K562 (cell line): ENCODE results near the gene TTLL11. TPM values are rescaled to one million over a fixed set of nuclear protein-coding genes. Genes with fewer than 3 reads are reported as not detected.
A peak's percentile ranks its signal among the peaks of the same experiment; 100 is the strongest.

Experiments used
- ATAC-seq: fragments of 200-7000 bp; cut with Tn5 transposase; 3 replicates; pipeline ENCODE4 v1.9.1; 2020; ENCODE audit warnings: moderate library complexity
- BruUV-seq: library from RNA; stranded (reverse); fragments of 400-500 nt; replicated peaks from 2 replicates; lab custom pipeline; 2021; lab: Mats Ljungman, UMichigan
- CTCF ChIA-PET: fragments of 300-600 bp; formaldehyde crosslinking; extraction: SDS; loops from one replicate; lab custom pipeline; 2021; ENCODE audit warnings: low intra/inter-chr PET ratio; lab: Yijun Ruan, JAX
- POLR2A ChIA-PET: fragments of 300-600, 350-650 bp; sonication (Branson Sonifier 250); formaldehyde crosslinking; extraction: SDS; loops from one replicate; lab custom pipeline; 2021; ENCODE audit warnings: antibody characterized with exemption, inconsistent platforms; lab: Yijun Ruan, JAX
- DNase-seq, 4 experiments: peaks; one replicate each; pipeline versions ENCODE4 v3.0.0 to v3.0.0-alpha.2; 2011 to 2018; ENCODE audit warnings: low spot score in 3 of 4, mixed read lengths in 3 of 4; ENCODE audit errors: extremely low read depth in 1 of 4
- FAIRE-seq: peaks from 2 replicates; lab custom pipeline; 2011; peaks lifted over from hg19 to GRCh38; lab: Jason Lieb, UNC
- H2AFZ ChIP-seq: 2 replicates; pipeline ENCODE4 v1.6.0; 2011; ENCODE audit warnings: low read depth, low read length, control low read depth, inconsistent platforms
- H3K27ac ChIP-seq: fragments of 200-600 bp; 3 replicates; pipeline ENCODE4 v1.8.0; 2011; ENCODE audit warnings: low read depth, mild to moderate bottlenecking, control low read depth, inconsistent platforms, low read length, moderate library complexity, mixed read lengths; ENCODE audit errors: extremely low read depth
- H3K27me3 ChIP-seq, 2 experiments: fragments of 300-600 bp in 1 of 2; 2 replicates in 1 of 2; 3 replicates in 1 of 2; pipeline versions ENCODE4 v1.6.0 to v1.8.0; 2011; ENCODE audit warnings: inconsistent platforms in 2 of 2, low read length in 2 of 2, mild to moderate bottlenecking in 1 of 2, mixed read lengths in 1 of 2, moderate library complexity in 1 of 2; ENCODE audit not compliant: control insufficient read depth in 2 of 2, insufficient read depth in 2 of 2
- H3K36me3 ChIP-seq: fragments of 300-600 bp; 3 replicates; pipeline ENCODE4 v1.8.0; 2011; ENCODE audit warnings: mild to moderate bottlenecking, low read length, inconsistent platforms; ENCODE audit not compliant: control insufficient read depth, insufficient read depth
- H3K4me1 ChIP-seq, 2 experiments: fragments of 200-600 bp in 1 of 2; replicated peaks in 1 of 2; 2 replicates in 1 of 2; 3 replicates in 1 of 2; pipeline versions ENCODE4 v1.5.1 to v1.8.0; 2011; ENCODE audit warnings: inconsistent platforms in 2 of 2, low read length in 2 of 2, mild to moderate bottlenecking in 1 of 2, mixed read lengths in 1 of 2, moderate library complexity in 1 of 2; ENCODE audit not compliant: control insufficient read depth in 2 of 2, insufficient read depth in 2 of 2
- H3K4me2 ChIP-seq: 2 replicates; pipeline ENCODE4 v1.6.1; 2011; ENCODE audit warnings: low read length, control low read depth, inconsistent platforms, mixed read lengths; ENCODE audit not compliant: insufficient read depth
- H3K4me3 ChIP-seq: fragments of 200-600 bp; sonication (generic), shearing (Covaris generic); 2 replicates; pipeline ENCODE4 v1.5.1; 2016; ENCODE audit warnings: control low read depth, inconsistent platforms
- H3K79me2 ChIP-seq: fragments of 200-600 bp; 3 replicates; pipeline ENCODE4 v1.8.0; 2011; ENCODE audit warnings: low read length, inconsistent platforms; ENCODE audit not compliant: control insufficient read depth, insufficient read depth
- H3K9ac ChIP-seq, 2 experiments: 2 replicates each; pipeline versions ENCODE4 v1.6.0 to v1.6.1; 2011; ENCODE audit warnings: low read depth in 2 of 2, low read length in 2 of 2, control low read depth in 1 of 2, inconsistent platforms in 1 of 2, mild to moderate bottlenecking in 1 of 2, mixed read lengths in 1 of 2; ENCODE audit not compliant: insufficient read depth in 1 of 2
- H3K9me1 ChIP-seq: one replicate; pipeline ENCODE4 v1.6.0; 2011; ENCODE audit warnings: inconsistent platforms, mild to moderate bottlenecking, low read length, moderate library complexity; ENCODE audit not compliant: control insufficient read depth, insufficient read depth
- H3K9me3 ChIP-seq: replicated peaks from 2 replicates; pipeline ENCODE4 v1.5.1; 2011; ENCODE audit warnings: low read depth, low read length, inconsistent platforms; ENCODE audit not compliant: control insufficient read depth, insufficient read depth
- H4K20me1 ChIP-seq: replicated peaks from 2 replicates; pipeline ENCODE4 v1.6.1; 2011; ENCODE audit warnings: low read length, inconsistent platforms, mixed read lengths; ENCODE audit not compliant: control insufficient read depth, insufficient read depth
- ADNP ChIP-seq: fragments of 200-800 bp; sonication (Bioruptor generic); IDR thresholded peaks from 2 replicates; pipeline ENCODE4 v1.6.1; 2016; ENCODE audit warnings: missing genetic modification characterization, missing compliant biosample characterization
- BCOR ChIP-seq: fragments of 450-650 bp; IDR thresholded peaks from 2 replicates; pipeline ENCODE4 v1.6.1; 2016
- CBX3 ChIP-seq, 2 experiments: IDR thresholded peaks; 1 replicate in 1 of 2; 2 replicates in 1 of 2; pipeline ENCODE4 v1.6.1; 2012; ENCODE audit warnings: inconsistent platforms in 2 of 2, low read length in 2 of 2, borderline replicate concordance in 1 of 2, control low read depth in 1 of 2
- FOXA1 ChIP-seq: fragments of 450-650 bp; IDR thresholded peaks from 2 replicates; pipeline ENCODE4 v1.6.1; 2016; ENCODE audit warnings: mild to moderate bottlenecking, borderline replicate concordance
- GATA2 ChIP-seq: sonication (generic); formaldehyde crosslinking; IDR thresholded peaks from 2 replicates; pipeline ENCODE4 v1.4.0; 2020; ENCODE audit warnings: mild to moderate bottlenecking, missing genetic modification reagents
- MIER1 ChIP-seq: fragments of 450-650 bp; IDR thresholded peaks from 2 replicates; pipeline ENCODE4 v1.6.1; 2016; ENCODE audit warnings: antibody characterized with exemption, mild to moderate bottlenecking, low read depth
- RBM25 ChIP-seq: fragments of 200-400 bp; formaldehyde crosslinking; IDR thresholded peaks from 2 replicates; pipeline ENCODE4 v1.6.1; 2018; ENCODE audit warnings: low read length, low read depth, moderate library complexity; ENCODE audit not compliant: severe bottlenecking
- TRIM28 ChIP-seq: fragments of 450-650 bp; IDR thresholded peaks from 2 replicates; pipeline ENCODE4 v1.6.1; 2017
- WGBS: fragments of 100-300 bp; shearing (Covaris generic); methylation state at CpG from one replicate; pipeline ENCODE4 v1.1.6; 2016; ENCODE audit warnings: low coverage, mixed read lengths; ENCODE audit not compliant: insufficient coverage; ENCODE audit errors: missing lambda C conversion rate; 5-methylcytosine and 5-hydroxymethylcytosine counted together
- in situ Hi-C: fragments of 300-500 bp; cut with MboI; formaldehyde crosslinking; loops from 4 replicates; pipeline ENCODE4 v1.15.0; 2018; ENCODE audit warnings: inconsistent platforms, mixed read lengths
- intact Hi-C: fragments of 100-400 bp; cut with micrococcal nuclease; formaldehyde crosslinking; loops from 2 replicates; pipeline ENCODE4 v1.14.2; 2022
- polyA plus RNA-seq, 8 experiments: library from polyadenylated mRNA; depleted of rRNA in 4 of 8; stranded (reverse) in 5 of 8; unstranded in 3 of 8; fragments of >200 nt; fragmentation: Nextera tagmentation in 2 of 8; fragmentation: Illumina TruSeq in 1 of 8; extraction: Ambion mirVana in 2 of 8; extraction: Trizol in 1 of 8; gene quantifications; 2 replicates each; pipeline versions ENCODE4 v1.2.1 to v1.2.3, GENCODE V29; 2011 to 2014; ENCODE audit warnings: inconsistent platforms in 1 of 8, missing spikeins in 1 of 8
- total RNA-seq, 7 experiments: library from RNA; depleted of rRNA in 6 of 7; stranded (reverse); fragments of >200 nt in 6 of 7; fragmentation: Illumina TruSeq in 2 of 7; extraction: Trizol in 2 of 7; gene quantifications; 2 replicates each; pipeline versions ENCODE4 v1.2.1 to v1.2.3, GENCODE V29; 2011 to 2021; ENCODE audit warnings: low replicate concordance in 1 of 7

The TTLL11 gene
- total and polyA plus RNA-seq, 9 of the 15 experiments (the other 6 are each of a cell fraction or from before 2014, with no cell fraction given) = 0.83 to 4.4 (median 2.7) TPM

GRCh38 chr9:122078557-122078956, 14.6 kb downstream of the TTLL11 start:
- no peak overlapping the region for H3K27ac ChIP-seq
- intact Hi-C loops (no loop called here), in situ Hi-C loops (no loop called here)
- no peak overlapping the region for H2AFZ ChIP-seq
- no peaks in the 10 kb centered on the region for H4K20me1 ChIP-seq
- H3K4me2 ChIP-seq = no peak overlapping the region
- CTCF ChIA-PET = no interaction called here
- FAIRE-seq (no peak), DNase-seq (no peak), ATAC-seq (no peak)
- BruUV-seq = no TSS peak
- no peaks in the 10 kb centered on the region for H3K9me1 ChIP-seq
- peak; percentile 51; the same call in 1 of the 2 replicates for TF ChIP-seq BCOR
- peak; percentile 94 for TF ChIP-seq RBM25
- no peak for TF ChIP-seq GATA2 (CRISPR knock-in tag)
- no peak for TF ChIP-seq MIER1
- peak; percentile 66 for TF ChIP-seq ADNP (tag)
- 100% methylated on average over 1 of the region's 1 CpG for WGBS
- H3K36me3 ChIP-seq = no peaks in the 10 kb centered on the region
- H3K79me2 ChIP-seq = no peaks in the 10 kb centered on the region
- no peak overlapping the region for H3K9ac ChIP-seq
- H3K4me3 ChIP-seq = no peak overlapping the region
- no peaks in the 10 kb centered on the region for H3K4me1 ChIP-seq
- no peaks in the 10 kb centered on the region for H3K9me3 ChIP-seq
- POLR2A ChIA-PET = interaction anchor here (1.6 kb wide), 1 partner anchor 11 kb away, joined by 3 read pairs; no protein-coding TSS in a partner anchor
- no peaks in the 10 kb centered on the region for H3K27me3 ChIP-seq

GRCh38 chr9:122076773-122077172, 16.3 kb downstream of the TTLL11 start:
- CTCF ChIA-PET = no interaction called here
- WGBS = 54% methylated on average over 3 of the region's 3 CpGs
- Histone ChIP-seq H3K79me2 (no peaks in the 10 kb centered on the region), H2AFZ (no peak overlapping the region), H4K20me1 (no peaks in the 10 kb centered on the region), H3K9ac (no peak overlapping the region), H3K4me1 (no peaks in the 10 kb centered on the region), H3K36me3 (no peaks in the 10 kb centered on the region), H3K9me3 (no peaks in the 10 kb centered on the region), H3K4me2 (no peak overlapping the region), H3K27me3 (no peaks in the 10 kb centered on the region), H3K27ac (no peak overlapping the region), H3K9me1 (no peaks in the 10 kb centered on the region), H3K4me3 (no peak overlapping the region)
- in situ Hi-C loops (no loop called here), intact Hi-C loops (no loop called here)
- POLR2A ChIA-PET = no interaction called here
- TF ChIP-seq TRIM28 = peak; percentile 66; the same call in 1 of the 2 replicates
- peak in 1 of 2 experiments; percentile 76; a peak in 1 of 3 replicates for TF ChIP-seq CBX3 (IDR thresholded peaks at IDR 0.05; ENCODE audit: borderline replicate concordance in 1 of 2, low read length in 2 of 2)
- TF ChIP-seq FOXA1 = no peak
- BruUV-seq = no TSS peak
- ATAC-seq (no peak), DNase-seq (no peak), FAIRE-seq (no peak)
